Transverse colon (tissue), 4 donors: Measurements from ENCODE around the gene PRKCH. TPM values are rescaled to one million over a fixed set of nuclear protein-coding genes. Genes with fewer than 3 reads are reported as not detected.
"Not testable (repeated sequence)": the region's sequence is repeated elsewhere in the genome, so short reads cannot be mapped to it uniquely, and the experiment has no call there.

Source experiments
- DNase-seq: peaks from one replicate; pipeline ENCODE4 v3.0.0-alpha.2; 2019
- H3K27ac ChIP-seq, 4 donors: fragments of 200-600 bp; sonication (generic); 2 replicates each; pipeline ENCODE4 v1.5.1; 2016 to 2018; ENCODE audit warnings: inconsistent platforms in 4 of 4
- H3K27me3 ChIP-seq: fragments of 200-600 bp; sonication (generic); 2 replicates; pipeline ENCODE4 v1.5.1; 2017; ENCODE audit warnings: inconsistent platforms
- H3K36me3 ChIP-seq, 4 donors: fragments of 200-600 bp; sonication (generic); 2 replicates each; pipeline ENCODE4 v1.5.1; 2017 to 2019; ENCODE audit warnings: inconsistent platforms in 4 of 4
- H3K4me1 ChIP-seq, 4 donors: fragments of 200-600 bp; sonication (generic); 2 replicates each; pipeline ENCODE4 v1.5.1; 2017 to 2020; ENCODE audit warnings: inconsistent platforms in 4 of 4
- H3K4me3 ChIP-seq, 4 donors: fragments of 200-600 bp; sonication (generic); 1 replicate in 1 of 4; 2 replicates in 3 of 4; pipeline versions ENCODE4 v1.5.1 to v1.6.1; 2017 to 2019; ENCODE audit warnings: inconsistent platforms in 4 of 4
- H3K9me3 ChIP-seq, 2 donors: fragments of 200-600 bp; sonication (generic); 2 replicates each; pipeline ENCODE4 v1.5.1; 2017 to 2019; ENCODE audit warnings: inconsistent platforms in 2 of 2
- EP300 ChIP-seq: sonication (generic); formaldehyde crosslinking; IDR thresholded peaks from one replicate; pipeline ENCODE4 v1.6.1; 2017; ENCODE audit warnings: antibody characterized with exemption, low read depth
- POLR2A ChIP-seq: fragments of 450-650 bp; IDR thresholded peaks from one replicate; pipeline ENCODE4 v1.6.1; 2016; ENCODE audit warnings: antibody characterized with exemption, mild to moderate bottlenecking, moderate library complexity
- POLR2AphosphoS5 ChIP-seq, 3 donors: sonication (generic); formaldehyde crosslinking; IDR thresholded peaks; one replicate each; pipeline ENCODE4 v1.6.1; 2016; ENCODE audit warnings: antibody characterized with exemption in 3 of 3
- WGBS, 2 donors: methylation state at CpG; one replicate each; pipeline ENCODE4 v1.1.5; 2018; ENCODE audit warnings: low coverage in 1 of 2; 5-methylcytosine and 5-hydroxymethylcytosine counted together
- in situ Hi-C, 4 donors: fragments of 200-750 bp; cut with MboI; loops; one replicate each; pipeline versions ENCODE4 v1.15.0 to v1.15.1; 2017; ENCODE audit warnings: low sequenced_read_pairs in 3 of 4, low pct_ligation_motif_present in 1 of 4, low pct_unique_long_range_greater_than_20kb in 1 of 4
- intact Hi-C: fragments of 100-400 bp; cut with DNase I; formaldehyde crosslinking; loops from one replicate; pipeline ENCODE4 v1.15.1; 2023; ENCODE audit warnings: low total_unique reads
- total RNA-seq, 4 donors: library from RNA; depleted of rRNA; stranded (reverse); fragments of >200 nt; gene quantifications; one replicate each; pipeline ENCODE4 v1.1.0, GENCODE V29; 2016
- TF ChIP-seq, protein P1 (sequence below), 5 experiments: fragments of 200-600 bp in 3 of 5; fragments of 450-650 bp in 2 of 5; sonication (generic) in 3 of 5; IDR thresholded peaks; 1 replicate in 2 of 5; 2 replicates in 3 of 5; pipeline ENCODE4 v1.5.1; 2016 to 2017; ENCODE audit warnings: antibody characterized with exemption in 5 of 5, inconsistent platforms in 3 of 5, mild to moderate bottlenecking in 2 of 5, moderate library complexity in 1 of 5

Gene PRKCH
- total RNA-seq, 4 donors from 2014 or later: 12.4 to 38.9 (median 27.0) TPM

- Histone ChIP-seq H3K27ac (no peak overlapping the region), H3K27me3 (no peaks in the 10 kb centered on the region), H3K4me3 (no peak overlapping the region), H3K9me3 (no peaks in the 10 kb centered on the region), H3K36me3 (no peaks in the 10 kb centered on the region), H3K4me1 (peaks cover 4 to 10% (median 7%) of the 10 kb centered on the region in 4 donors)
- in situ Hi-C loops: loop anchor here in 1 of 4 donors (10.0 kb wide), 1 partner anchor 534 kb away; no protein-coding TSS in a partner anchor
- no peak for DNase-seq
- intact Hi-C loops: no loop called here
- TF ChIP-seq POLR2AphosphoS5 (IDR thresholded peaks at IDR 0.05) (no peak), POLR2A (no peak), EP300 (no peak)
- TF ChIP-seq, protein P1, sequence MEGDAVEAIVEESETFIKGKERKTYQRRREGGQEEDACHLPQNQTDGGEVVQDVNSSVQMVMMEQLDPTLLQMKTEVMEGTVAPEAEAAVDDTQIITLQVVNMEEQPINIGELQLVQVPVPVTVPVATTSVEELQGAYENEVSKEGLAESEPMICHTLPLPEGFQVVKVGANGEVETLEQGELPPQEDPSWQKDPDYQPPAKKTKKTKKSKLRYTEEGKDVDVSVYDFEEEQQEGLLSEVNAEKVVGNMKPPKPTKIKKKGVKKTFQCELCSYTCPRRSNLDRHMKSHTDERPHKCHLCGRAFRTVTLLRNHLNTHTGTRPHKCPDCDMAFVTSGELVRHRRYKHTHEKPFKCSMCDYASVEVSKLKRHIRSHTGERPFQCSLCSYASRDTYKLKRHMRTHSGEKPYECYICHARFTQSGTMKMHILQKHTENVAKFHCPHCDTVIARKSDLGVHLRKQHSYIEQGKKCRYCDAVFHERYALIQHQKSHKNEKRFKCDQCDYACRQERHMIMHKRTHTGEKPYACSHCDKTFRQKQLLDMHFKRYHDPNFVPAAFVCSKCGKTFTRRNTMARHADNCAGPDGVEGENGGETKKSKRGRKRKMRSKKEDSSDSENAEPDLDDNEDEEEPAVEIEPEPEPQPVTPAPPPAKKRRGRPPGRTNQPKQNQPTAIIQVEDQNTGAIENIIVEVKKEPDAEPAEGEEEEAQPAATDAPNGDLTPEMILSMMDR (IDR thresholded peaks at IDR 0.05): no peak
- WGBS, 2 donors: 77 to 82% methylated on average over 6 to 7 of the region's 7 CpGs
These were observed 20.6 kb upstream of the PRKCH start for GRCh38 chr14:61300754-61301153.

GRCh38 chr14:61304688-61305087, 16.7 kb upstream of the PRKCH start:
- H3K36me3 ChIP-seq: no peaks in the 10 kb centered on the region
- DNase-seq: no peak
- no peaks in the 10 kb centered on the region for H3K9me3 ChIP-seq
- no peaks in the 10 kb centered on the region for H3K27me3 ChIP-seq
- no peaks in the 10 kb centered on the region for H3K4me1 ChIP-seq
- no peak overlapping the region for H3K4me3 ChIP-seq
- 90 to 93% methylated on average over 2 of the region's 2 CpGs for WGBS, 2 donors
- TF ChIP-seq POLR2AphosphoS5 (IDR thresholded peaks at IDR 0.05): no peak
- TF ChIP-seq, protein P1 (IDR thresholded peaks at IDR 0.05): no peak
- TF ChIP-seq EP300: no peak
- TF ChIP-seq POLR2A: no peak
- in situ Hi-C loops: loop anchor here in 1 of 4 donors (10.0 kb wide), 1 partner anchor 530 kb away; no protein-coding TSS in a partner anchor
- intact Hi-C loops: no loop called here
- H3K27ac ChIP-seq: no peak overlapping the region

- Histone ChIP-seq H3K27me3 (no peaks in the 10 kb centered on the region), H3K27ac (no peak overlapping the region), H3K36me3 (no peaks in the 10 kb centered on the region), H3K9me3 (peaks cover 0 to 4% of the 10 kb centered on the region in 2 donors), H3K4me3 (no peak overlapping the region), H3K4me1 (no peaks in the 10 kb centered on the region)
- no peak for DNase-seq
- WGBS, 2 donors: 29 to 35% methylated on average over 2 to 3 of the region's 3 CpGs
- TF ChIP-seq POLR2A (no peak), EP300 (no peak), POLR2AphosphoS5 (IDR thresholded peaks at IDR 0.05) (no peak)
- TF ChIP-seq, protein P1 (IDR thresholded peaks at IDR 0.05): no peak
- in situ Hi-C loops (loop anchor here in 1 of 4 donors (10.0 kb wide), 1 partner anchor 527 kb away; no protein-coding TSS in a partner anchor), intact Hi-C loops (no loop called here)
These were observed 13.2 kb upstream of the PRKCH start for GRCh38 chr14:61308198-61308597.

- 87% methylated on average over 4 of the region's 4 CpGs; no CpG with 5 or more reads in 1 of the 2 donors for WGBS, 2 donors
- H3K4me3 ChIP-seq, intact Hi-C loops, H3K4me1 ChIP-seq, H3K9me3 ChIP-seq, DNase-seq, H3K27ac ChIP-seq, H3K36me3 ChIP-seq, H3K27me3 ChIP-seq: not testable (repeated sequence)
- in situ Hi-C loops: loop anchor here in 1 of 4 donors (10.0 kb wide), 1 partner anchor 526 kb away; no protein-coding TSS in a partner anchor
These were observed 12.7 kb upstream of the PRKCH start for GRCh38 chr14:61308701-61309100.

GRCh38 chr14:61315313-61315712, 6.1 kb upstream of the PRKCH start:
- H3K36me3 ChIP-seq: no peaks in the 10 kb centered on the region
- H3K27me3 ChIP-seq: no peaks in the 10 kb centered on the region
- peaks cover 0 to 3% of the 10 kb centered on the region in 2 donors for H3K9me3 ChIP-seq
- DNase-seq: no peak
- H3K27ac ChIP-seq: no peak overlapping the region
- WGBS, 2 donors: 74 to 96% methylated on average over 3 to 4 of the region's 4 CpGs
- intact Hi-C loops: no loop called here
- no peak overlapping the region for H3K4me3 ChIP-seq
- in situ Hi-C loops: loop anchor here in 1 of 4 donors (10.0 kb wide), 1 partner anchor 129 kb away; no protein-coding TSS in a partner anchor
- H3K4me1 ChIP-seq: no peaks in the 10 kb centered on the region
- TF ChIP-seq EP300 (no peak), POLR2AphosphoS5 (IDR thresholded peaks at IDR 0.05) (no peak), POLR2A (no peak)
- TF ChIP-seq, protein P1 (IDR thresholded peaks at IDR 0.05): no peak
